ENCODE measurements around the gene GAB2. TPM values are rescaled to one million over a fixed set of nuclear protein-coding genes. Genes with fewer than 3 reads are reported as not detected.
A peak's percentile ranks its signal among the peaks of the same experiment; 100 is the strongest.

GAB2 gene
- total and polyA plus RNA-seq, 2 of the 4 experiments (the other 2 are of a cell fraction): 3.3 to 5.9 TPM

DNA sequence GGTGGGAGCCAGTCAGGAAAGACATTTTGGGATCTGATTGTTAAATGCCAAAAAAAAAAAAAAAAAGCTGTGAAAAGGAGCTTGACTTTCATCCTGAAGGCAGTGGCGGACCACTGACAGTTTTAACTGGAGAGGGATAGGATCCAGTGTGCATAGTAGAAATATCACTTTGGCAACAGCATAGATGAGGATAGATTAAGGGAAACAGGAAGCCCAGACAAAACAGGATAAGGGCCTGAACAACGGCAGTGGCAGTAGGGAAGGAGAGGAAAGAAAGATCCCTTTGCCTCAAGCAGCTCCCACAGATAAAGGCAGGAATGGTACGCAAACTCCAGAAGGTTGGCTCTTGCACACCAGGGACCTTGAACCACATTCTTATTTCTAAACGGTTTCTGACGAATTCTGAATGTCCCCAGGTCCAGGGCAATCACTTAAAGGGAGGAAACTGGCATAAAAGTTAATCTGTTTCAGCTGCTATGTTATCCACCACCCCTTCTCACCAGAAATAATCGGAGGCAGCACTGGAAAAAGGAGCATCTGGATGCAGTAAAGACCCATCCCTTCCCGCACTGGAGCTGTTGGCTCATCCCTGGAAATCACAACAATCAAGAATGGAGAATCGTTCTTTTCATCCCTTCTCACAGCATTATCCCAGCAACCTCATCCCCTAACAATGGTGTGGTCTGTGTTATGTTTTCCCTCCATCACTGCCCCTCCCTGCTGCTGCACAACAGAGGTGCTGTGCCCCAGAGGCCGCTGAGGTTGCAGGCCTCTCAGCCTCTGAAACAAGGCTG, 99.1 kb downstream of the GAB2 start:
- DNase-seq (no peak), ATAC-seq (ENCODE audit: low read depth) (no peak)
- peaks cover 7 to 33% of the 10 kb centered on the region in 2 experiments for H3K79me1 ChIP-seq (ENCODE audit: low read depth in 1 of 2, low read length in 2 of 2)
- H3K4me2 ChIP-seq (ENCODE audit: low read depth, low read length): no peak overlapping the region
- WGBS, 2 experiments (ENCODE audit: extremely low coverage in 2 of 2, insufficient read length in 1 of 2): 20% methylated on average over 1 of the region's 9 CpGs; no CpG with 5 or more reads in 1 of the 2 experiments
- H3K56ac ChIP-seq (ENCODE audit: extremely low read depth, insufficient read depth, low read length): no peak overlapping the region
- H3K4ac ChIP-seq (ENCODE audit: low read depth, low read length): peak overlapping the region; percentile 10; the same call in 1 of the 2 replicates
- H3K27me3 ChIP-seq (ENCODE audit: control insufficient read depth, insufficient read depth, low read length): no peaks in the 10 kb centered on the region
- peak overlapping the region; percentile 9 for H2AK9ac ChIP-seq (replicated peaks; ENCODE audit: low read depth, low read length, poor library complexity)
- no peak overlapping the region; the same call in 1 of the 2 replicates for H3K23ac ChIP-seq (ENCODE audit: low read depth, low read length)
- no peak overlapping the region for H3K18ac ChIP-seq (ENCODE audit: low read depth, low read length)
- no peak overlapping the region for H2BK15ac ChIP-seq (ENCODE audit: low read depth, low read length)
- H2BK5ac ChIP-seq (ENCODE audit: low read depth, low read length, poor library complexity, severe bottlenecking): no peak overlapping the region
- H4K8ac ChIP-seq (ENCODE audit: low read depth in 2 of 2, low read length in 2 of 2): peak overlapping the region in 1 of 2 experiments; percentile 60; a peak in 2 of 4 replicates
- intact Hi-C loops (cut with micrococcal nuclease) (loop anchor here (5.0 kb wide), 1 partner anchor 1026 kb away; no protein-coding TSS in a partner anchor), dilution Hi-C loops (cut with HindIII; ENCODE audit: low sequenced_read_pairs, unreplicated experiment) (no loop called here), in situ Hi-C loops (cut with MboI; ENCODE audit: low sequenced_read_pairs) (no loop called here)
- no peaks in the 10 kb centered on the region for H3K36me3 ChIP-seq (ENCODE audit: control insufficient read depth, insufficient read depth, low read length)
- H3K4me1 ChIP-seq (ENCODE audit: control insufficient read depth, insufficient read depth, low read length): peaks cover 13% of the 10 kb centered on the region; the same call in 1 of the 2 replicates
- CTCF ChIA-PET: interaction anchor here (0.6 kb wide), 1 partner anchor 63 kb away, joined by 3 read pairs; no protein-coding TSS in a partner anchor
- no peak overlapping the region for H3K27ac ChIP-seq (ENCODE audit: insufficient read depth, low read length)
- H2BK20ac ChIP-seq (ENCODE audit: low read depth, low read length): no peak overlapping the region
- no peak overlapping the region for H3K4me3 ChIP-seq (ENCODE audit: insufficient read depth, low read depth, low read length)
- no peak overlapping the region for H3K9ac ChIP-seq (ENCODE audit: low read depth, low read length)
- H3K9me3 ChIP-seq (ENCODE audit: control insufficient read depth, insufficient read depth, low read length): no peaks in the 10 kb centered on the region
- peaks cover 6% of the 10 kb centered on the region; the same call in 1 of the 2 replicates for H4K20me1 ChIP-seq (ENCODE audit: insufficient read depth, low read length)
- peak overlapping the region; percentile 30; the same call in 1 of the 2 replicates for H2AK5ac ChIP-seq (ENCODE audit: low read depth, low read length)
- H3K14ac ChIP-seq (replicated peaks; ENCODE audit: low read depth, low read length): peak overlapping the region; percentile 25; the same call in 1 of the 2 replicates
- no TSS peak for BruUV-seq (replicated peaks)
- H4K5ac ChIP-seq (ENCODE audit: low read depth, low read length): no peak overlapping the region
- no peak overlapping the region for H4K91ac ChIP-seq (ENCODE audit: insufficient read depth, low read depth, low read length)
- H3K9me1 ChIP-seq (ENCODE audit: insufficient read depth, low read length): peaks cover 11% of the 10 kb centered on the region
- H2BK120ac ChIP-seq (ENCODE audit: low read depth, low read length): no peak overlapping the region
- peak overlapping the region; percentile 66 for H2AFZ ChIP-seq (replicated peaks; ENCODE audit: low read length, poor library complexity)
- POLR2A ChIA-PET (ENCODE audit: unreplicated experiment): no interaction called here
- TF ChIP-seq POLR2A (IDR thresholded peaks at IDR 0.05; ENCODE audit: low read depth, low read length) (no peak), RCOR1 (IDR thresholded peaks at IDR 0.05; ENCODE audit: insufficient replicate concordance, low read length) (no peak), CHD1 (IDR thresholded peaks at IDR 0.05; ENCODE audit: low read depth, low read length) (no peak), CTCF (conservative IDR thresholded peaks at IDR 0.05; ENCODE audit: low read depth, low read length) (no peak), USF2 (IDR thresholded peaks at IDR 0.05; ENCODE audit: low read depth, low read length) (no peak), MAFK (IDR thresholded peaks at IDR 0.05; ENCODE audit: low read depth, low read length) (no peak), MXI1 (IDR thresholded peaks at IDR 0.05; ENCODE audit: borderline replicate concordance, low read depth, low read length) (no peak), MAZ (IDR thresholded peaks at IDR 0.05; ENCODE audit: borderline replicate concordance, low read depth, low read length) (no peak), NFE2L2 (IDR thresholded peaks at IDR 0.05; ENCODE audit: low read depth, low read length) (no peak), BHLHE40 (IDR thresholded peaks at IDR 0.05; ENCODE audit: low read depth, low read length) (no peak), FOS (IDR thresholded peaks at IDR 0.05; ENCODE audit: low read depth, low read length) (no peak), CEBPB (IDR thresholded peaks at IDR 0.05; ENCODE audit: low read depth, low read length) (no peak), SMC3 (IDR thresholded peaks at IDR 0.05; ENCODE audit: low read depth, low read length) (no peak)
- TF ChIP-seq, protein P1, sequence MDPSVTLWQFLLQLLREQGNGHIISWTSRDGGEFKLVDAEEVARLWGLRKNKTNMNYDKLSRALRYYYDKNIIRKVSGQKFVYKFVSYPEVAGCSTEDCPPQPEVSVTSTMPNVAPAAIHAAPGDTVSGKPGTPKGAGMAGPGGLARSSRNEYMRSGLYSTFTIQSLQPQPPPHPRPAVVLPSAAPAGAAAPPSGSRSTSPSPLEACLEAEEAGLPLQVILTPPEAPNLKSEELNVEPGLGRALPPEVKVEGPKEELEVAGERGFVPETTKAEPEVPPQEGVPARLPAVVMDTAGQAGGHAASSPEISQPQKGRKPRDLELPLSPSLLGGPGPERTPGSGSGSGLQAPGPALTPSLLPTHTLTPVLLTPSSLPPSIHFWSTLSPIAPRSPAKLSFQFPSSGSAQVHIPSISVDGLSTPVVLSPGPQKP (IDR thresholded peaks at IDR 0.05; ENCODE audit: borderline replicate concordance, low read depth, low read length): no peak

All from IMR-90 (cell line).